Fibroblast of pulmonary artery (primary cell): Measurements from ENCODE around the gene ATXN7L2.

Experiments
- DNase-seq: peaks from one replicate; pipeline ENCODE4 v3.0.0-alpha.2; 2010; ENCODE audit warnings: low read depth
- H3K4me3 ChIP-seq: replicated peaks from 2 replicates; pipeline ENCODE4 v1.5.1; 2011; ENCODE audit warnings: low read depth, mild to moderate bottlenecking, control low read depth, low read length, moderate library complexity
- TF ChIP-seq, protein P1 (sequence below): IDR thresholded peaks from 2 replicates; pipeline ENCODE4 v1.5.1; 2011; ENCODE audit warnings: mild to moderate bottlenecking, control low read depth, low read length, inconsistent platforms; ENCODE audit errors: missing control alignments

The ATXN7L2 gene

DNA sequence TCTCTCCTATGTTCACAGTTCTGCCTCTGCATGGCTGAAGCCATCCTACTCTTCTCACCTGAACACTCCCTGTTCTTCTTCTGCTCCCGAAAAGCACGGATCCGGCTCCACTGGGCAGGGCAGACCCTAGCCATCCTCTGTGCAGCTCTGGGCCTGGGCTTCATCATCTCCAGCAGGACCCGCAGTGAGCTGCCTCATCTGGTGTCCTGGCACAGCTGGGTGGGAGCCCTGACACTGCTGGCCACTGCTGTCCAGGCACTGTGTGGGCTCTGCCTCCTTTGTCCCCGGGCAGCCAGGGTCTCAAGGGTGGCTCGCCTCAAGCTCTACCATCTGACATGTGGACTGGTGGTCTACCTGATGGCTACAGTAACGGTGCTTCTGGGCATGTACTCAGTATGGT, 12.0 kb downstream of the ATXN7L2 start:
- TF ChIP-seq, protein P1, sequence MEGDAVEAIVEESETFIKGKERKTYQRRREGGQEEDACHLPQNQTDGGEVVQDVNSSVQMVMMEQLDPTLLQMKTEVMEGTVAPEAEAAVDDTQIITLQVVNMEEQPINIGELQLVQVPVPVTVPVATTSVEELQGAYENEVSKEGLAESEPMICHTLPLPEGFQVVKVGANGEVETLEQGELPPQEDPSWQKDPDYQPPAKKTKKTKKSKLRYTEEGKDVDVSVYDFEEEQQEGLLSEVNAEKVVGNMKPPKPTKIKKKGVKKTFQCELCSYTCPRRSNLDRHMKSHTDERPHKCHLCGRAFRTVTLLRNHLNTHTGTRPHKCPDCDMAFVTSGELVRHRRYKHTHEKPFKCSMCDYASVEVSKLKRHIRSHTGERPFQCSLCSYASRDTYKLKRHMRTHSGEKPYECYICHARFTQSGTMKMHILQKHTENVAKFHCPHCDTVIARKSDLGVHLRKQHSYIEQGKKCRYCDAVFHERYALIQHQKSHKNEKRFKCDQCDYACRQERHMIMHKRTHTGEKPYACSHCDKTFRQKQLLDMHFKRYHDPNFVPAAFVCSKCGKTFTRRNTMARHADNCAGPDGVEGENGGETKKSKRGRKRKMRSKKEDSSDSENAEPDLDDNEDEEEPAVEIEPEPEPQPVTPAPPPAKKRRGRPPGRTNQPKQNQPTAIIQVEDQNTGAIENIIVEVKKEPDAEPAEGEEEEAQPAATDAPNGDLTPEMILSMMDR, result no peak
- no peak for DNase-seq
- no peak overlapping the region for H3K4me3 ChIP-seq

DNA sequence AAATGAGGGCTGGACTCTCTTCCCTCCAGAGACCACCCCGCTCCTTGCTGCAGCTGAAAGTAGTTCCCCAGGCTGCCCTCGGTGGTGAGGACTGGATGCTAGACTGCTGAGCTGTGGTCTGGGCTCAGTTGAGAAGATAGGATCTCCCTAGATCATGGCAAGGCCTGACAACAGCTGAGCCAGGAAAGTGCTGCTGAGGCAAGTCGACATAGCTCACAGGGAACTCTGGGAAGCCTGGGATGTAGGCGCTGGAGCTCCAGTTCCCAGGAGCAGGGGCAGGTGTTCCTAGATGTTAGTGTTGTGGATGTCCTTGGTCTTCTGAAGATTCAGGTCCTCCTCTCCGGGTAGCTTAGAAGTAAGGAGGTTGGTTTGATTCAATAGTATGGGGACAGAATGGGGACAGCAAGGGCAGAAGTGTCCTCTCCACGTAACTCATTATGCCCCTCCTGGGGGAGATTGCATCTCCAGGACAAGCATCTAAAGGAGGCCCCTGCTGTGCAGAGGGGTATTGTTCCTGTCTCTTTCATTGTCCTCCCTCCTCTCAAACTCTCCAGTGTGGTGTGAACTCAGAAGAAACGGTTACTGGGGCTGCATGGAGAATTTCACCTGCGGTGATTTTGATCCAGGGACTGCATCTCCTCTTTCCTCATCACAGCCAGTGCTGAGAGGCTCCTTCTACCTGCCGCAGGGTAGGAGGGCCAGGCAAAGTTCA, 13.9 kb downstream of the ATXN7L2 start:
- no peak for DNase-seq
- H3K4me3 ChIP-seq, result no peak overlapping the region
- TF ChIP-seq, protein P1, result no peak

DNA sequence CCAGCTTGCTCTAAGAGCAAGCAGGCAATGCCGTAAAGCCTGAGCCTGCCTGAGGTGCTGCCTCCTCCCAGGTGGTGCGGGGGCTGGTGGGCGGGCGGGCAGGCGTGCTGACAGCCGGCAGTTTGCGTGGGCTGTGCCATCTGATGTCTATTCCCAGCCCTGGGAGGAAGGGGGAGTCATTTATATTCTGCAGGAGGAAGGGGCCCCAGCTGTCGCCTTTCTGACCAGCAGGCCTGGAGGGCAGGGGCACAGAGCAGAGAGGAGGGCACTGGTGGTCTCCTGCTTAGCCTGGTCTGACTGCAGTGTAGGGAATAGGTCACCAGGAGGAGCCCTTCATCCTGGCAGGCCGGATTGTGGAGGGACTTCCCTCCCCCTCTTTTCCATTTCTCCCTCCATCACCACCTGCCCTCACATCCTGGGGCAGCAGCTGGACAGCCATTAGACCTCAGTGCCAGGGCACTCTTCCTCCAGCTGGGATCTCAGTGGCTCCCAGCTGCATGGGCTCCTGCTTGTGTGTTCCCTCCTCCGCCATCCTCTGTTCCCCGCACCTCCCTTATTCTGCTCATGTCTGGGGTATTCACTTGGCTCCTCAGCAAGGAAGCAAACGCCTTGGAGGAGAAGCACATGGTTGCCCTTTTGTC, 14.6 kb downstream of the ATXN7L2 start:
- no peak overlapping the region for H3K4me3 ChIP-seq
- TF ChIP-seq, protein P1, result peak; percentile 65
- DNase-seq, result peak; percentile 49

DNA sequence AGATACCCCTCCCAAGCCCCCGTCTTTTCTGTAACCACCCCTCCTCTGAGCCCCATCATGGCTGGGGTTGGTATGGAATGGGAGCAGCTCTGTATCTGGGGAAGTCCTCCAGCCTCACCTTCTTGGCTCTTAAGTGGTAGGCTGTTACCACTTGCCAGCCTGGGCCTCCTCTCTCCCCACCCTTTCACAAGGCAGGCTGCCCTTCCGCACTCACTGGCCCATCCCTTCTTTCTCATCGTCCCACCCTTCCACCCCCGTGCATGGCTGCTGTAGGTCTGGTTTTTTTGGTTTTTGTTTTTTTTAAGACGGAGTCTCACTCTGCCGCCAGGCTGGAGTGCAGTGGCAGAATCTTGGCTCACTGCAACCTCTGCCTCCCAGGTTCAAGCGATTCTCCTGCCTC, 15.4 kb downstream of the ATXN7L2 start:
- TF ChIP-seq, protein P1, result no peak
- H3K4me3 ChIP-seq, result no peak overlapping the region
- DNase-seq, result no peak

DNA sequence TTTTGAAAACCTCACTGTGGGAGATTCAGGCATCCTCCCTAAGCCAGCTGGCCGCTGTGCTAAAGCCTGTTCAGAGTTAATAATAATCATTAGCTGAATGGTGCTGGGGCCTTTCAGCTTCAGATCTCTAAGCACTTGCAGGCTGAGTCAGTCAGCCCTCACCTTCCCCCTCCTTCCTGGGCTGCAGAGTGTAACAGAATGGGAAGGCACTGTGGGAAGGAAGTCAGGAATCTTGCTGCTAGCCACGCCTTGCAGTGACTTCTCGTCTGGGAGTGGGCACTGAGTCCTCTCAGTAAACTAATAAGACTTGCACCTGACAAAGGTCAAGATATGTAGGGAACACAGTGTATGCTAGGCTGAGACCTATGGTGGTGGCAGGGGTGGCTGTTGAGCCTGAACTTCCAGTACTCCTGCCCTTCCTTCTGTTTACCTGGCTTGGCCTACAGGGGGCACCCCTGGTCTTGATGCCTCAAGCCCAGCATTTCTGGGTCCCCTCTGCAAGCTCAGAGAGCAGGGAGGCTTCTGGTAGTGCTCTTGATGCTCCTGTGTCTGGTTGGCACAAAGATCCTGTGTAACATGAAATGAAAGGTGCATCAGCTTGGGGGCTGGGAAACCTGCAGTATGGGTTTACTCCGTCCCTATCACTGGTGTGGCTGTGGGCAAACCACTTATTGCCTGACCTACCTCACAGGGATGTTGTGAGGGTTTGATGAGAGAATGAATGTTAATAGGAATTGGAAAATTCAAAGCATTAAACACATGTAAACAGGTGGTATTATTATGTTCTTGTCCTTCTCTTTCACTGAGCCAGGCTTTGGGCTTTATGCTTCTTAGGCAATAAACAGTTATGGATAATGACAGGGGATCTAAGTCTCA, 16.2 kb downstream of the ATXN7L2 start:
- H3K4me3 ChIP-seq, result no peak overlapping the region
- TF ChIP-seq, protein P1, result peak; percentile 59
- peak; percentile 43 for DNase-seq

DNA sequence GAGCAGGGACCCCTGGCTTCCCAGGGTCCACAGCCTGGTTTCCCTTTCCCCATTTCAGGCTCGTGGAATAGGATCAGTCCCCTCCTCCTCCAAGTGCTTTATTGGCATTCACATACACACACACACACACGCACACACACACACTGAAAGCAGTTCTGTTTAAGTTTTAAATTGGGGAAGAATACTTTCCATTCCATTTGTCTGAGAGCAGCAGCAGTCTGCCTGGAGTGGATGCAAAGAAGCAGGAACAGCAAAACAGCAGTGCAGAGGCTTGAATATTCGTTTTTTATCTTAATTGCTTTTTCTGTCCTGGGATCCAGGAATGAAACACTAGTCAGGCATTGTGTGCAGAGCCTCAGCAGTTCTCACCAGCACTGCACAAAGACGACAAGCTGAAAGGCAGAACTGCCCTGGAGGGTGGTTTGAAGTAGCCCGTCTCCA, 17.3 kb downstream of the ATXN7L2 start:
- peak; percentile 35 for DNase-seq
- TF ChIP-seq, protein P1, result no peak
- H3K4me3 ChIP-seq, result no peak overlapping the region
